Stimulated activated CD8-positive, alpha-beta memory T cell treated with anti-CD3 and anti-CD28 coated beads, Interleukin-12 subunit alpha, Interleukin-12 subunit beta, amount 100 ng/mL, for 24 hours (primary cell): Measurements from ENCODE around the gene IFT172.
"Not testable (repeated sequence)": the region's sequence is repeated elsewhere in the genome, so short reads cannot be mapped to it uniquely, and the experiment has no call there.

Experiments
- DNase-seq: peaks from one replicate; pipeline ENCODE4 v3.0.0-alpha.2; 2020; ENCODE audit errors: extremely low read depth

Gene IFT172

DNA sequence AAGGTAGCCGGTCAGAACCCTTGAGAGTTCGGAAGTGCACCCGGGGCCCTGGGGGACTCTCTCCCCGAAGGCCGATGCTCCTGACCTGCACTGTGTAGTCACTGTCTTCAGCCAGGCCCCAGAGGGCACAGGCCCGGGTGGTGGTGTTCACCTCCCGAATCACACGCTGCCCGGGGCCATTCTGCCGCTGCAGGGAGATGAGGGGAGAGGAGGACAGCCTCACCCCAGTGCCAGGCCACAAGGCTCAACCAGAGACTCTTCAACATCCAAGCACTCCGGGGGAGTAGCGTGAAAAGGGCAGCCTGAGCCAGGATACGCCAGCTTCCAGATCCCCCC lies 4.4 kb upstream of the IFT172 start:
- DNase-seq = no peak

DNA sequence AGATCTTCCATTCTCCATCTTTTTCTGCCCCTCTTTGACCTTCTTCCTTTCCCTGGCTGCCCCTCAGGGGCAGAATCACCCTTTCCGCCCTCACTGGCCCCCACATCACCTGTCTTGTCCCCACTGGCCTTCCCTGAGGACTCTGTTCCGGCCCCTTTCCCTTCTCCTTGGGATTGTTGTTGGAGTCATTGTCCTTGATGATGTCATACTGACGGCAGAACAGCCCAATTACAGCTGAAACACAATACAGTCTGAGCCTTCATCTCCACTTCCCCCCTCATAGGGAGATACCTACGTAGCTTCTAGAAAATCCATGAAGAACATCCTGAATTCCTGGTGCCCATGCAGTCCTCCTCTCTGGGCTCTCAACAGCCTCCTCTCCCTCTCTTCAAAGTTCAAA lies 3.0 kb upstream of the IFT172 start:
- DNase-seq = no peak

DNA sequence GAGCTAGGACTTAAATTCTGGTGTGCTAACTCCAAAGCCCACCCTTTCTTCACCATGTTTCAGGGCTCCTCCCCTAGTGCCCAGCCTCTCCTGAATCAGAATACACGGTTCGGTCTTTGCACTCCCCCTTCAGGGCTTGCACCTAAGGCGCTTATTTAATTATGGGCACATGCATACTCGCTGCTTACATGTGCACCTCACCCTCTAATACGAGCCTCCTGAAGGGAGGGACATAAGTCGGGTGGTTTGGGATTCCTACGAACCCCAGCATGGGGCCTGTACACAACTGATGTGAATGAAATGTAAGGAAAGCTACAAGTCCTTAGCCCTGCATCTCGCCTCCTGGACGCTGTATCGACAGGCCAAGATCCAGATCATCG lies 435 bp downstream of the IFT172 start:
- no peak for DNase-seq

- no peak for DNase-seq
Measured at GRCh38 chr2:27485496-27485895, 4.0 kb downstream of the IFT172 start.

DNA sequence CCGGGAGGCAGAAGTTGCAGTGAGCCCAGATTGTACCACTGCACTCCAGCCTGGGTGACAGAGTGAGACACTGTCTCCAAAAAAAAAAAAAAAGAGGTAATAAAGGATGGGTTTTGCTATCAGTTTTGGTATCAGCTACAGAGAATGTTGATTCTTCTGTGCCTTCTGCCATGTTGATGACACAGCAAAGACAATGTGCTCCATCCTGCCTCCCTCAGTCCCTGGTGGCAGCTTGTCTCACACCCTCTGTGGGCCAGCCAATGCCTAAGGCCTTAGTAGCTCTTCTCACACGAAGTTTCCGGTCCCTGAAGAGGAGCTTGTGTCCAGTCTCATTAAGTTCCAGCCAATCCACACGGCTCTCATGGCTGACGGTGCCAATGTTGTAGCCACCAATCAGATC lies 17.6 kb downstream of the IFT172 start:
- DNase-seq = no peak

- DNase-seq = no peak
Measured at GRCh38 chr2:27464443-27464842, 25.1 kb downstream of the IFT172 start.

DNA sequence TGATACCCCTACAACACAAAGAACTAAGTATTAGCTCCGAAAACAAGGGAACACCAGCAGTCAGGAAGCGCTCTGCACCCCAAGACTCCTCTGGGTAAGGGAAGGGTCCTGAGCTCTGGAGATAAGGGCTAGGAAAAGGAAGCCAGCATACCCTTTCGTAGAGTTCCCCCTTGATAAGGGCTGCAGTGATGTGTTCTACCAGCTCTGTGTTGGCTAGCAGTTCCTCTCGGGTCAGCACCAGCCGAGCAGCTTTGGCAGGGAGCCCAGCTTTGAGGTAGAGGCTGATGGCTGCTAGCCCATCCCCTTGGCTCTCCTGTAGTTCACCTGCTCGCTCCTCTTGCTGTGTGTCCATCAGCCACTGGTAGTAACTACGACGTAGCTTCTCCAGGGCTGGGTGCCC lies 28.4 kb downstream of the IFT172 start:
- no peak for DNase-seq

DNA sequence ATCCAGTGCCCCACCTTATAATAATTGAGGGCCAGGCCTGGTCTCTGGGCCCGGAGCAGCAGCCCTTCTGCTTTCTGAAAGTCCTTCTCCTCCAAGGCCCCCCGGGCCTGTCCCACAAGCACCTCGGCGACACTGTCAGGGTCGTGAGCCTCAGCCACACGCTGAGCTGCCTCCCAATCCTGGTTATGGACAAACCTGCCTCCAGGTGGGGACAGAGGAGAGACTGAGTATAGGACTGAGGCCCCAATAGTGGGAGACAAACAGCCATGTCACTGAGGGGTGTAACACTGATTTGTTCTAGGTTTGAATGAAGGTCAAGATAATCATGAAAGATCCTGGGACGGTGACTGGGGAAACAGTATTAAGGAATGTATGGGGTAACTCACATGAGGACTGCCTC lies 35.6 kb downstream of the IFT172 start:
- no peak for DNase-seq

DNA sequence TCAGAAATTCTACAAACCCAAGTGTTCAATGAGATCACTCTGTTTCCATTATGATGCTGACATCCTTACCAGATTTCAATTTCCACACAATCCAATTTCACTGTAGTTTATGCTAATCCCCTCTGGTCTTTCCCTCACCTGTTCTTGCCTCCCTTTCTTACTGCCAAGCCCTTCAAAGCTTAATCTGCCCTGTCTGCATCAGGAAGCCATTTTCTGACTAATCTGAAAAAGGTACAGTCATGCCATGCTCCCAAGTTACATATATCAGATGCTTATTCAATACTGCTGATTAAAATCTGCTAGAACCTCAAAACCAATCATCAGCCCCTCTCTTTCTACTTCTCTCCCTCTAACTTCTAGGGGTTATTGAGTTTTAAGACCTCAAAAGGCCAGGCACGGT lies 38.4 kb downstream of the IFT172 start:
- no peak for DNase-seq

DNA sequence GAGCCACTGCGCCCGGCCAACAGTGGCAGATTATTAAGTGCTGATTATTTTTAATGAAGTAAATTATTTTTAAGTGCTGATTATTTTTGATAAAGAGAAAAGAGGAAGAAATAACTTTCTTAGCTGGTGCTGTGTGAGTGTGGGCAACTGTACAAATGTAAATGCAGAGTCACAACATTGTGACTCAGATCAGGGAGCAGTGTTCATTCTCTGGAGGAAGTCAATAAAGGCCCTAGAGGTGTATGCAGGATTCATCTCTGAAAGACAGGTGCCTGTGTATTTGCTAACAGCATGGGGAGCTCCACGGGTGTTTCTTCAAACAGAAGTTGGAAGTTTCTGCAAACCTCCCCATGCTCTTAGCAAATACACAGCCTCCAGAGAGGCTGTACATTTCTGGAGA lies 41.2 kb downstream of the IFT172 start:
- no peak for DNase-seq

DNA sequence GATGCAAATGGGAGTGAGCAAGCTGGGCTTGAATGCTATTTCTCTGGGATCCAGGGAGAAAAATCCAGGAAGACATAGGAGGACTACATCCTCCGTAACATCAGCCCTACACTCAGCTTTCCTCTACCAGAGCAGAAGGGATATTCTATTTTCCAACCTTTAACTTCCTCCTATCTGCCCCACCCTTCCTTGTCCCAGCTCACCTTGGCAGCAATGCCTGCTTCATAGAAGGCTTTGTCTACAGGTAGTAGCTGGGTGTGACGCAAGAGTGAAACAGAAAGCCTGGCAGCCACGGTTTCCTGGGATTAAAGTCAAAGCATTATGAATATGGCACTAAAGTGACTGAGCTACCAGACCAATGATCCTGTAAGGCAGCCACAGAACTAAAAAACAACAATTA lies 43.5 kb downstream of the IFT172 start:
- DNase-seq = no peak

- DNase-seq = no peak
Measured at GRCh38 chr2:27445615-27446014, 43.9 kb downstream of the IFT172 start.

DNA sequence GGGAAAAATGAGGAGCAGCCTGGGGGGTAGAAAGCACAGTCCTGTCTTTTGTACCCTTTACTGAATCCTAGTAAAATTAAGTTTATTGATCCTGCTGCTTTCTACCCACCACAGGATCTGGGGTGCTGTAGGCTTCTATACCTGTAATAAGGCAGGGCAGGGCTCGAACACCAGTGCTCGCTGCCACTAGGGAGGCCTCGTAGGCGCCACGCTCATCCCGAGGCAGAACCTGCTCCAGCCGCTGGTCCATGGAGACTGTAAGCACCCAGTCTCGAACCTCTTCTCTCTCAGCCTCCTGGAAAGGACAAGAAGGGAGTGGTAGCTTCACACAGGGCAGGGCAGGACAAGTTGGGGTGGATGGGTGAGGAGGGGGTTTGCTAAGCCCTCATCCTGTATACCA lies 44.4 kb downstream of the IFT172 start:
- no peak for DNase-seq

DNA sequence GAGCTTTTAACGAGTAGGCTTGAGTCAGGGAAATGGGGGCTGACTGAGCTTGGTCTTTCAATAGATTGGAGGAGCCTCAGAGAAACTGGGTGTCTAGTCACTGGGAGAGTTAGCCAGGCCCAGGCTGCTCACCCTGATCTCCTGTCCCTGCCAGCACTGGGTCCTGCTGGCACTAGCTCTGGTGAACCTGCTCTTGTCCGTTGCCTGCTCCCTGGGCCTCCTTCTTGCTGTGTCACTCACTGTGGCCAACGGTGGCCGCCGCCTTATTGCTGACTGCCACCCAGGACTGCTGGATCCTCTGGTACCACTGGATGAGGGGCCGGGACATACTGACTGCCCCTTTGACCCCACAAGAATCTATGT lies 46.6 kb downstream of the IFT172 start:
- DNase-seq = no peak

DNA sequence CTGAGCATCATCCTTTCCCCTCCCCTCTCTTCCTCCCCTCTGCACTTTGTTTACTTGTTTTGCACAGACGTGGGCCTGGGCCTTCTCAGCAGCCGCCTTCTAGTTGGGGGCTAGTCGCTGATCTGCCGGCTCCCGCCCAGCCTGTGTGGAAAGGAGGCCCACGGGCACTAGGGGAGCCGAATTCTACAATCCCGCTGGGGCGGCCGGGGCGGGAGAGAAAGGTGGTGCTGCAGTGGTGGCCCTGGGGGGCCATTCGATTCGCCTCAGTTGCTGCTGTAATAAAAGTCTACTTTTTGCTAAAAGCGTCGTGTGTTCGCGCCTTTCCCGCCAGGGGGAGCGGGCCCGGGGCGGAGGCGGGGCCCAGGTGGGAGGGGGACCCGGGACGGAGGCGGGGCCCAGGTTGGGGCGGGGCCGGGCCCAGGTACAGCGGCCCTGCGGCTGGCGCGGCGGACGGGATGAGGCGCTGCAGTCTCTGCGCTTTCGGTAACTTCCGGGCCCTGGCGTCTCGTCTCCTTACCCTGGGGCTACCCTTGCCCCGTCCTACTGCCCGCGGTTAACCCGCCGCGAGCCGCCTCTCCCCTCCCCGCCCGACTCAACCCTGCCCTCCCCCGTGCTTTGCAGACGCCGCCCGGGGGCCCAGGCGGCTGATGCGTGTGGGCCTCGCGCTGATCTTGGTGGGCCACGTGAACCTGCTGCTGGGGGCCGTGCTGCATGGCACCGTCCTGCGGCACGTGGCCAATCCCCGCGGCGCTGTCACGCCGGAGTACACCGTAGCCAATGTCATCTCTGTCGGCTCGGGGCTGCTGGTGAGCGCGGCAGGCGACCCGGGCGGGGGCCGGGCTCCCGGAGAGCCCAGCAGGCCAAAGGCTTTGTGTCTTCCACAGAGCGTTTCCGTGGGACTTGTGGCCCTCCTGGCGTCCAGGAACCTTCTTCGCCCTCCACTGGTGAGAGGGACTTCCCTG lies 47.3 kb downstream of the IFT172 start, which contains the start of gene KRTCAP3:
TSS of gene KRTCAP3 (plus strand) at position 424 of the 962 bp plus-strand sequence. CDS start at position 456, 32 bp downstream.
- no peak for DNase-seq

DNA sequence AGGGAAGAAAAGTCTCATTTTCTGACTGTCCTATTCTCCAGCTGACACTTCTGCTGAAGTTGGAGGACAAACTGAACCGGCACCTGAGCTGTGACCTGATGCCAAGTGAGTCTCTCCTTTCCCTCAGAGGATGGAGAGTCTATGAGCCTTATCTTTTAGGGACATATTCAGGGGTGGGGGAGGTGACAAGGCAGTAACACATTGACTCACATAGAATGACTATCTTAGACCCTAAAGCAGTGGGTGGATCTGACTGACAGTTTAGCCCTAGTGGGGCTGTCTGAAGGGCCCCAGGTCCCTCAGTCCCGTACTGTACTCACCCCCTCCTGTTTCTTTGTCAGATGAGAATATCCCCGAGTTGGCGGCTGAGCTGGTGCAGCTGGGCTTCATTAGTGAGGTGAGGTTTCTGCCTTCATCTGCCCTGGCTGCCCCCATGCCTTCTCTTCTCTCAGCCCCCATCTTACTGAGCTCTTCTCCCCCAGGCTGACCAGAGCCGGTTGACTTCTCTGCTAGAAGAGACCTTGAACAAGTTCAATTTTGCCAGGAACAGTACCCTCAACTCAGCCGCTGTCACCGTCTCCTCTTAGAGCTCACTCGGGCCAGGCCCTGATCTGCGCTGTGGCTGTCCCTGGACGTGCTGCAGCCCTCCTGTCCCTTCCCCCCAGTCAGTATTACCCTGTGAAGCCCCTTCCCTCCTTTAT lies 48.2 kb downstream of the IFT172 start:
- no peak for DNase-seq

- no peak for DNase-seq
Measured at GRCh38 chr2:27435628-27436027, 53.9 kb downstream of the IFT172 start.

DNA sequence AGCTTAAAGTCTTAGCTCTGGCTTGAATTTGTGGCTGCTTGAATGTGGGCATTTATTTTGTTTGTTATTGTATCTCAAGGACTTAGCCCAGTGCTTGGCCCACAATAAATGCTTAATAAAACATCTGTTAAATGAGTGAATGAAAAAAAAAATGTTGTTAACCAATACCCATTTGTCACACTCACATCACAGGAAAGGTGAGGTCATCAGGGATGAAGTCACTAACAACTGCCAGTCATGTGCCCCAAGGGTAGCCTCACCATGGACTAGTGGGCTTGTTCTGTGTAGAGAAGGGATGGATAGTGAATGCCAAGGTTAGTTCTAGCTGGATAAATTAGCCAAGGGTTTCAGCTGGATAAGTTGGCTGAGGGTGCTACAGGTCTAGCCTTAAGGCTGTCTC lies 58.1 kb downstream of the IFT172 start:
- DNase-seq = no peak

GRCh38 chr2:27428978-27429541 lies 60.5 kb downstream of the IFT172 start:
- DNase-seq = no peak

DNA sequence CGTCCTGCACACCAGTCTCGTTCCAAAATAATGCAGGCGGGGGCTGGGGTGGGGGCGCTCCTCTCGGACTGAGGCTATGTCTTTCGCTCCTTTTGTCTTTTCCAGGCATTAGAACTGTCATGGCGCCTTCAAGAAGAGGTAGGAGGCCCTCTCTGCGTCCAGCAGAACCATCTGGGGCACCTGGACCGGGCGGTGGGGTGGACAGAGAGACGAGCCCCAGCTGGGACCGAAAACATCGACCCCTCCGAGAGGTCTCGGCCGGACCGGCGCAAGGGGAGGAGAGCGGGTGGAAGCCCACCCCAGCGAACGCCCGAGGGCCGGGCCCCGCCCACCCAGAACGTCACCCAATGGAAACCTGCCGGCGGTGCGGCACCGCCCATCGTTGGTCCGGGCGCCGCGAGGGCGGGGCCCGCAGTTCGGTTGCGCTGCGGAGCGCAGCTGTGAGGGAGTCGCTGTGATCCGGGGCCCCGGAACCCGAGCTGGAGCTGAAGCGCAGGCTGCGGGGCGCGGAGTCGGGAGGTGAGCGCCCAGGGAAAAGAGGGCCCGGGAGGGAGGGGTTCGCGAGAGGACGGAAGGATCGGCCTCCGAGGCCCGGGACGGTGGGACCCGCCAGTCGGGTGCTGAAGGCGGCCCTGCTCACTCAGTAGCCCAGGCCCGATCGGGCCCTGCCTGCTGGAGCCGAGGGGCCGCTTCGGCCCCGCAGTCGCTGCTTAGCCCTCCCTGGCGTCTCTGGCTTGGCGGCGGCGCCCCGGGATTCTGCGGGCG lies 61.1 kb downstream of the IFT172 start, which contains the start of gene NRBP1:
TSS of gene NRBP1 (plus strand) at position 419 of the 765 bp plus-strand sequence. CDS start 4,643 bp downstream, outside the sequence.
- peak; percentile 85 for DNase-seq

DNA sequence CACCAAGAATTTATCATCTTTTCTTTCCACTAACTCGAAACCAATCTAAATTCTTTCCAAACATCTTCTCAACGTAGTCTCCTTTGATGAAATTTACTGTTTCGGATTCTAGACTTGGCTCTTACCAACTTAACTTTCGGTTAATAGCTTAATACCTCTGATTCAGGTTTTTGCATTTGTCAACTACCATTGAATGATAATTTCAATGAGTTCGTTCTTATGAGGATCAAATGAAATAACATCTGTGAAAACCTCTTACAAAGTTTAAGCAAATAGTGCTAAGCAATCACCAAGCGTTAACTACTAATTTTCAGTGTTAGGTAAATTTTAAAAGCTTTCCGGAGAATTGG lies 61.7 kb downstream of the IFT172 start:
- DNase-seq = no peak

GRCh38 chr2:27425039-27425438 lies 64.5 kb downstream of the IFT172 start:
- not testable (repeated sequence) for DNase-seq
